Pons (tissue), 1 donor: ENCODE measurements around the gene IGFBP1.
"Not testable (repeated sequence)": the region's sequence is repeated elsewhere in the genome, so short reads cannot be mapped to it uniquely, and the experiment has no call there.

Source experiments
- DNase-seq: peaks from one replicate; pipeline ENCODE4 v3.0.0-alpha.2; 2016; ENCODE audit warnings: low spot score

IGFBP1 gene

GRCh38 chr7:45938626-45939302 lies 50.5 kb downstream of the IGFBP1 start:
- no peak for DNase-seq

DNA sequence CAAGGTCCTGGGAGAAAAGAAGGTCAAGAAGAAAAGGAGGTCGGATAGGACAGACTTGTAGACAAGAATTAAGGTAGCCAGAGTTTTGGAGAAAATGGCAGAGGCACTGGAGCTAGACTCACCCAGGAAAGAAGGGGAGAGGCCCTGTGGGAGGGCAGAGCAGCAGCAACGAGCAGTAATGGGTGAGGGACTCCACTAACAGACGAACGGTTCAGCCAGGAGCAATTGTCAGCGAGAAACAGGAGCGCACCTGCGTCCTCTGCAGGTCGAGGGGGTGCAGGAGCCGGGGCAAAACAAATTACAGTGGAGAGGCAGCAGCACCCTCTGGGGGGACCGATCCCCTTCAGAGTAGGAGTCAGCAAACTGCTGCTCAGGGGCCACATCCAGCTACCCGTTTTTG lies 51.3 kb downstream of the IGFBP1 start:
- DNase-seq, result no peak

GRCh38 chr7:45940237-45940781 lies 52.0 kb downstream of the IGFBP1 start:
- not testable (repeated sequence) for DNase-seq

DNA sequence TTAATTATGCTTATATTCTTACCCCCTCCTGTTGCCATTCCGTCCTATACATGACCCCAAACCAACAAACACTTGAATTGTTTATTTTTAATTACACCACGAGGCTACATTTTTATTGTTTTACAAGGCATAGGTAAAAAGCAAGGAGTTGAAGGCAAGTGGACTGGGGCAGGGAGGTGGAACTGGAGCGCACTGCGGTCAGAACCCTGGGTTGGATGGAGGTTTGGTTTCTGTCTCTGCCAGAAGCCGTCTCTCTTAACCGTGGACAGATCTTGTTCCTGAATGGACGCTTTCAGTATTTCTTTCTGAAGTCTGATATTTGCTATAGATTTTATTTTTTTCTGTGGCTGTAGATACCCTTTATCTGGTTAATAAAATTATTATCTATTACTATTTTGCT lies 52.7 kb downstream of the IGFBP1 start:
- no peak for DNase-seq
